Measurements from ENCODE around the gene USH2A.

USH2A gene

DNA sequence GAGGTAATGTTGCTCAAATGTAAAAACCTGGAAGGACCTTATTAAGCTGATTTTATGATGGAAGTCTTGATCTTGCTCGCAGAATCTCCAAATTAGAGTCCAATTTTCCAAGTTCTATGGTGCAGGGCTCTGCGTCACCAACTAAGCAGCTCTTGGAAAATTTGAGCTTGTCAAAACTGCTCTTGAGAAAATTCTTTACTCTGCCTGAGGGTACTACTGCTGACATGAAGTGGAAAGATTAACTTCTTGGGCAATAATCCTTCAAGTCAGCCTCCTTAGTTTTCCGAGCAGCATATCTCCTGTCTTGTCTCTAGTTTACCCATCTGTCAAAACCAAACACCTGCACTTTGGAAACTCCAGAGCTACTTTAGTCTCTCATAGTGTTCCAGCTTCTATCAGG, 562.4 kb downstream of the USH2A start:
- DNase-seq (ENCODE audit: low read depth), result no peak

DNA sequence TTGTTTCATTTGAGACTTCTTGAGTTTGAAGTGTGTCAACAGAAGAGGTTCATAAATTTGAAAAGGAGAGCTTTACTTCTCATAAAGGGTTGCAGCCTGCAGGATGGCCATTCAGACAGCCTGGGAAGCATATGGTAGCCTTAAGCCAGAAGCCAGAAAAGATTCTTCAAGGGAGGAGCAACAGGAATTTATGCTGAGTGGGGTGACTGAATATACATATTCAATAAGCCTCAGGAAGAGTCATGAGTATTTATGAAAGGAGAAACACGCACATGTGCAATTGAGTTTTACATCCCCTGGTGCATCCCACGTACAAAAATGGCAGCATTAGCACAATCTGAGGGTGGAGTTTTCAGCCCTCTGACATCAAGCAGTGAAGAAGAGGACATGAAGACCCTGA, 565.9 kb downstream of the USH2A start:
- DNase-seq (ENCODE audit: low read depth), result no peak

- DNase-seq (ENCODE audit: low read depth), result no peak
Measured at GRCh38 chr1:215845234-215845891, 577.9 kb downstream of the USH2A start.

DNA sequence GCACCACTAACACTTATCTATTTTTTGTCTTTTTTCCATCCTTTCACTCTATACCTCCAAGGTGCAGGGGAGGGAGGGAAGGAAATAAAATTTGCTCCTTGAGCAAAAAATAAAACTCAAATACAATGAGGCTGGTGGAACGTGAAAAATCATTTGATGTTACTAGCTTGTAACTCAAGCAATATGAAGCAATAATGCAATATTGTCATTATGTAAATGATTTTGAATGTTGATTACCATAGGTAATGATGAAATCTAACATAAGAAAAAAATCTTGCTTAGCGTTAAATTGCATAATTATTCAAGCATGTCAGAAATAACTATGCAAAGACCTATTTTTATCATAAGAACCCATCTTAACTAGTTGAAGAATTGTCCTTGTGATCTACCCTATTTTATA, 578.5 kb downstream of the USH2A start:
- no peak for DNase-seq (ENCODE audit: low read depth)

DNA sequence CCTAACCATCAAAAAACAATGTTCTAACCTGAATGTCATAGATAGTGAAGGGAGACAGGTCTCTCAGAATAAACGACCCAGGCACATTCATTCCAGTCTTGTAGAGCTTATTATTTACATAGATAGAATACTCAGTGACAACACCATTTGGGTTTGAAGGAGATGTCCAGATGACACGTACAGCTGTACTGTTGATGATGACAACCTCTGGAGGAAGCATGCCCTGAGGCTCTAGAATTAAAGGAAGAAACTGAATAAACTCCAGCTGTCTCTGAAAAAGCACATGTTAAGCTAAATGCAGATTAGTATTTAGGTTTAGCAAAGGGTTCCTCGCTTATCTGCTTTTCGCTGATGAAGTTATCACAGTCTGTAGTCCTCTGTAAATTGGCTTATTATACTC, 579.0 kb downstream of the USH2A start:
- no peak for DNase-seq (ENCODE audit: low read depth)

DNA sequence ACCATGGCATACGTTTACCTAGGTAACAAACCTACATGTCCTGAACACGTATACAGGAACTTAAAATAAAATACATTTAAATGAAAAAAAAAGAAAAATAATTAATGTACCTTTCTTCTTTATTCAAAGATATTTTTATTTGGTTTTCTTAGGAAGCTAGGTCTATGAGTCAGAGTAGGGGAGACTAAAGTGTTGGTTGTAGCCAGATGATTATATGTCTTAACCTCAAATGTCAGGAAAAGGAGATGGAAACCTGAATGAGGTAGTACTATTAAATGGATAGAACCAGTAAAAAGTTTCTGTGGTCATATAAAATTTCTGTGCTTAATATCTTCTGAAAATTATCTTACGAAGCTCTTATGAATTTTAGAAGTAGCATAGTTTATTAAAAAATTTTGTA, 580.3 kb downstream of the USH2A start:
- DNase-seq (ENCODE audit: low read depth), result no peak

DNA sequence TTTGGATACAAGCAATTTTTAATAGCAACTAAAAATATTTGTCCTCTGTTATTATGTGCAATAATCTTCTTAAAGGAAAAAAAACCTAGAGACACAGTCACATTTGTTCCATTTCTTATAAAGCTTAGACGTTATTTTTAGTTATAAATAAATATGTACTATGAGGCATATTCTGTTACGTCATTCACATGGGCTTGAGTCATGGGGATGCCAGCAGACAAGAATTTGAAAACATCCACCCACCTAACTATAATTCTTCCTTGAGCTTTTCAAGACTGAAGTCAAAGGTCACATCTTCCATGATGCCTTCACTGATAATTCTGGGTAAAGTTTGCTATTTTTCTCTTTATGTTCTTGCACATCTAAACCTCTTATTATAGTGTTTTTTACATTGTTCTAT, 587.3 kb downstream of the USH2A start:
- no peak for DNase-seq (ENCODE audit: low read depth)

DNA sequence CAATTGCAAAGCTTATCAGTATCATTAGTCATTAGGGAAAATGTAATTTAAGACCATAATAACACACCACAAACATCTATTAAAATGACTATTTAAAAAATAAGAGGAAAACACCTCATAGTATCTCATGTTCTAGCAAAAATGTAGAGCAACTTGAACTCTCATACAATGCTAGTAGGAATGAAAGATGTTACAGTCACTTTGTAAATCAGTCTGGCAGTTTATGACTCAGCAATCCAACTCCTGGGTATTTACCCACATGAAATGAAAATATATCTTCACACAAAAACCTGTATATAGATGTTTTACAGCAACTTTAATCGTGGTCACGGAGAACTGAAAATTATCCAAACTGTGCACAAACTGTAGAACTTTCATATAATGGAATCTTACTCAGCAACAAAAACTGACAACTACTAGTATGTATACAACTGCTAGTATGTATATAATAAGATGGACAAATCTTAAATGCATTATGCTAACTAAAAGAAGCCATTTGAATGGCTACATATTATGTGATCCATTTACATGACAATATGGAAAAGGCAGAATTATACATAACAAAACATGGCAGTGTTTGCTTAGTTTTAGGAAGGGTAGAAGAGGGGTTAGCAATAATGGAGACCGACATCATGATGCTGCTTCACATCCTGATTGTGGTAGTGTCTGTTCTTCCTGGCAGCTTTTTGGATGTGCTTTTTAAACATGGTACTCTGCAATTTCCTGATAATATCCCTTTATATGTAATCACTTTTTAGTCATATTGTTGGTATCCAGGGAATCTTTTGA, 589.1 kb downstream of the USH2A start:
- no peak for DNase-seq (ENCODE audit: low read depth)

DNA sequence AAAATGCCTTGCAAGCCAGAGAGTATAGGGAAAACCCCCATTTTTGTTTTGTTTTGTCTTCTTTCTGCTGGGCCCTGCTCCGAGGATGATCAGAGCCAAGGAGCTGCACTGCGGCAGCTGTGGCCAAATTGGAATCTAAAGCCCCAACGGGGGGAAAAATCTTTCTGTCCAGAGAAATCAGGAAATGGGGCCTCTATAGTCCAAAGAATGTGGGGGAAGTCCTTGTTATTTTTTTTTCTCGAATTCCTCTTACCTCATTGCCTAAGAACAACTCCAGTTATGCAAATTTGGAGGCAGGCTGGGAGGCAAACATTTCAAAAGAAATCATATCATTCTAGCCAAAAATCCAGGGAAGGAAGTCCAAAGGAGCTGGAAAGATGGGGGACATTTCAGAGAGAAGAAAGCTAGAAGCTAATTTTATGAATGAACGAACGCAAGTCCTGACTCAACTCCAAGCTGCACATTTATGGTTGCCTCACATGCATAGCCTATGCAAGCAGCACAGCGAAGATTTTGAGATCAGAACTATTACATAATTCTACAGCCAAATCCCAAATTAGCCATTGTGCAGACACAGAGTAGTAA, 592.9 kb downstream of the USH2A start:
- no peak for DNase-seq (ENCODE audit: low read depth)

- DNase-seq (ENCODE audit: low read depth), result no peak
Measured at GRCh38 chr1:215825056-215825455, 598.2 kb downstream of the USH2A start.

DNA sequence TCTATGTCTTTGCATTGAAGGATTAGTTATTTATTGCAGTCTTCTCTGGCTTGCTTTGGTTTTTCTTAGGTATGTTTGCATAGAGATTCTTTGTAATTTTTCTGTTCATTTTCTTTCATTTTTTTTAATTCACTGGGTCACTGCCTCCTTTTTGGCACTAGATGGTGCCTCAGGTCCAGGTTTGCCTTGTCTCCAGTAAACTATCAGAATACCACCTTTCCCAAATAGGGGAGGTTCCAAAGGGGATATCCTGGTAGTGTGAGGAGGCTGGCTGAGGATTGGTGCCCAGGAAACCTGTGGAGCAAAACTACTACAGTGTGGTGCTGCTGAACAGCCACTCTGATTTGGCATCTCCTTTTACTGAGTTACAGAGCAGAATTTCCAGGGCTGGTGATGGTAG, 599.0 kb downstream of the USH2A start:
- DNase-seq (ENCODE audit: low read depth), result no peak

- no peak for DNase-seq (ENCODE audit: low read depth)
Measured at GRCh38 chr1:215819114-215819513, 604.1 kb downstream of the USH2A start.

- no peak for DNase-seq (ENCODE audit: low read depth)
Measured at GRCh38 chr1:215807911-215808436, 615.3 kb downstream of the USH2A start.

DNA sequence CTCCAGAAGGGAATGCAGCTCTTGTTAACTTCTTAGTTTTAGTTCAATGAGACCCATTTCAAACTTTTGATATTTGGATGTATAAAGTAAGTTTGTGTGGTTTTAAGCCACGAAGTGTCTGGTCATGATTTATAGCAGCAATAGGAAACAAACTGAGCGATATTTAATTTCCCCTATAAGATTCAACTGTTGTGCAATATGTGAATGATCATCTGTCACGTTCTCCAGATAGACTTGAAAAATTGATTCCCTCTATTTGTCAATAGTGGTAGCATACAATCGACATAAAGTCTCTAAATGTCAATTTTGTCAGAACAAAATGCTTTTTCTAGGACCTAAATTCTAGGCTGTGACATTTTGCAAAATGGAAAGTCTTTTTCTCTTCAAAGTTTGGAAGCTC, 616.0 kb downstream of the USH2A start:
- DNase-seq (ENCODE audit: low read depth), result no peak

DNA sequence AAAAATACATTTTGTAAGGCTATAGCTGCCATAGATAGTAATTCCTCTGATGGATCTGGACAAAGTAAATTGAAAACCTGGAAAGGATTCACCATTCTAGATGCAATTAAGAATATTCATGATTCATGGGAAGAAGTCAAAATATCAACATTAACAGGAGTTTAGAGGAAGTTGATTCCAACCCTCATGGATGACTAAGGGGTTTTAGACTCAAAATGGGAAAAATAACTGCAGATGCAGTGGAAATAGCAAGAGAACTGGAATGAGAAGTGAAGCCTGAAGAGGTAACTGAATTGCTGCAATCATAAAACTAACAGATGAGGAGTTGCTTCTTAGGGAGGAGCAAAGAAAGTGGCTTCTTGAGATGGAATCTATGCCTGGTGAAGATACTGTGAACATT, 625.4 kb downstream of the USH2A start:
- DNase-seq (ENCODE audit: low read depth), result no peak

DNA sequence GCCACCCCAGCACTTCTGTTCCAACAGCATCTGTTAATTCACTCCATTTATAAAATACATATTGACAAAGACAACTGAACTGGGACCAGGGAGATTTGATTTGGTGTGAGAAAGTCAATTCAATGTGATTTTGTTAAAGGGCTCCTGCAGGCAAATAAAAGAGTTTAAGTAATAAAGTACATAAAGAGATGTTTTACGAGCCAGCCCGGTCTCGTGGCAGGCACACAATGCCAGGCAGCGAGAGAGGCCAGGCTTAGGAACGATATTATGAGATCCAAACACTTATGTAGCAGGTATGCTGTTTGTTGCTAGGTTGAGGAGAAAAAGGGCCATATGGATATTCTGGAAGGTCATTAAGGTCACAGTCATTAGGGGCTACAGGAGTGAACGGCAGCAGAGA, 629.1 kb downstream of the USH2A start:
- DNase-seq (ENCODE audit: low read depth), result no peak

DNA sequence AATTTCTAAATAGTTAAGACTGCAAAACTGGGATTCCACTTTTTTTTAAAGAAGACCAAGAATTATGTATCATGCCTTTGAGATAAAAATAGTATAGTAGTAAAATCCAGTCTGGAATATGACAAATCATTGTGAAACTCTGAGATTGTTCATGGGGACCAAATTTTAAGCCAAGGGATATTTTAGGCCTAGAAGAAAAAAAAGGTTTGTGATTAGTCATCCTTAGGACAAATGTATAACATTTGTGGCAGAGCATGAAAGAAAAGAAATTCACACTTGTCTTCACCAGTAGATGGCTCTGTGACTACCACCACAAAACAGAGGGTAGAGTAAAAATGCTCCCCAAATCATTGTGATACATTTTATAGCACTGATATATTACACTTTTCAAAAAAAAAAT, 630.1 kb downstream of the USH2A start:
- no peak for DNase-seq (ENCODE audit: low read depth)

- DNase-seq (ENCODE audit: low read depth), result no peak
Measured at GRCh38 chr1:215792446-215792845, 630.8 kb downstream of the USH2A start.

- DNase-seq (ENCODE audit: low read depth), result no peak
Measured at GRCh38 chr1:215789981-215790380, 633.3 kb downstream of the USH2A start.

GRCh38 chr1:215786997-215787396, 636.3 kb downstream of the USH2A start:
- no peak for DNase-seq (ENCODE audit: low read depth)

DNA sequence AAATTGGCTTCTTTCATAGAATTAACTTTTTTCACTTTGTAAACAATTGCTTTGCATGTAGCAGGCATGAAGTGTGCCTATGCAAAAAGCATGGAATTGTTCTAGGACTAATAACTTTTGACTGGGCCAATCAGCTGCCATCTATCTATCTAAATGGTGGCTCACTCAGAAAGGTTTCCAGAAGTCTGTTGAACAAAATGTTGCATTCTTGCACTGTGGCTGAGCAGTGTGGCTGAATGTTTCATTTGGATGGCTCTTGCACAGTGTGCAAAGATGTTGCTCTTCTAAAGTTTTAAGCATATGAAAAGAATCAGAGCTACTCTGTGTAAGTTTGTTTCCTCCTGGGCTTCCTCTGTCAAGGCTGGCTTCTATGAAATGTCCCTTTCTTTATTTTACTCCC, 642.6 kb downstream of the USH2A start:
- DNase-seq (ENCODE audit: low read depth), result no peak

DNA sequence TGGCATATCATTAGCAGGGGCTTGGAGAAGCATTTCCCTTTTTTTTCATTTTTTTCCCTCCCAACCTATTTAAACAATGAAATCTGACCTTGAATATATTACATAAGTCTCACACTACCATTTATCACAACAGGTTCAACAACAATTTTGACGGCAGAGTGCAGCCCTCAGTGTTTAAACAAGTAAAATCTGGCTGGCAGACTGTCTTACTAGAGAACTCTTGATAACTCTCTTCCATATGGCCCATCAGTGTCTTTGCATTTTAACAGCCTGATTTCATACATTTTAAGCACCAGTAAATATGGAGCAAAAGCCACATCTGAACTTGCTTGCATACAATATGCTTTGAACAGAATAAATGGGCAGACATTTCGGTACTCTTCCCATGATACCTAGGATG, 643.1 kb downstream of the USH2A start:
- no peak for DNase-seq (ENCODE audit: low read depth)

DNA sequence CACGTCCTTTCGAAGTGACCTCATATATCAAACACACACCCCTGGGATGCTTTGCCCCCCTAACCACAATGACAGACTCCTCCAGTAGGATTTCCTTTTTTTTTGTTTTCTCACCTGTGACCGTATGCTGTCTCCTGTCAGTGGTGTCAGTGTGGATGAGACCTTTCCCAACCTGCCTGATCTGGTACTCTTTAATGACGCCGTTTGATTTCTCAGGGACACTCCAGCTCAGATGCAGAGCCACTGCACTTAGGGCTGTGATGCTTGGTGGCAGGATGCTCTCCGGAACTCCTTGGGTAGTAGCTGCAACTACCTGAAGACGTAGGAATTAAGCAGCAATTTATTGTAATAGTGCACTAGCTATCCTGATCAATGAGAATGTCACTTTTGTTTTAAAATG, 643.5 kb downstream of the USH2A start:
- DNase-seq (ENCODE audit: low read depth), result no peak
